NB4 (cell line): ENCODE measurements around the gene TOR2A.

Experiments used
- POLR2A ChIP-seq: IDR thresholded peaks from 2 replicates; pipeline ENCODE4 v1.6.1; 2011; ENCODE audit warnings: mild to moderate bottlenecking; ENCODE audit not compliant: insufficient read length; ENCODE audit errors: extremely low read depth
- TF ChIP-seq, protein P1 (sequence below): IDR thresholded peaks from one replicate; pipeline ENCODE4 v1.5.1; 2012; ENCODE audit warnings: low read depth, low read length

DNA sequence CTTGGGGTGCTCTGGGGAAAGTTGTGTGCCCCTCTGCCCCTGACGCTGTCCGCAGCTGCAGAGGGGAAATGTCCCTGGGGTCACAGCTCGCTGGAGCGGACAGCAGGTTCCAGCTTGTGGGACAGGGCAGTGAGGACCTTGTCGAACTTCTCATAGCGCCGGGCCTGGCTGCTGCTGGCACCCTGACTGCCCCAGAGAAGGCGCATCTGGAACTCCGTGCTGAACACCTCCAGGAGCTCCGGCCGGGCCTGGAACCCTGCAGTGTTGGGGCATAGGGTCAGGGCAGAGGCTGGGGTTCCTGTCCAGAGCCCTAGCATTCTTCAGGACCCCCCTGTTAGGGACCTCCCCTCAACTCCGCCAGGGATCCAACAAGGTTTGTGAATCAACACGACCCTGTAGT, 3.6 kb upstream of the TOR2A start:
- TF ChIP-seq, protein P1, sequence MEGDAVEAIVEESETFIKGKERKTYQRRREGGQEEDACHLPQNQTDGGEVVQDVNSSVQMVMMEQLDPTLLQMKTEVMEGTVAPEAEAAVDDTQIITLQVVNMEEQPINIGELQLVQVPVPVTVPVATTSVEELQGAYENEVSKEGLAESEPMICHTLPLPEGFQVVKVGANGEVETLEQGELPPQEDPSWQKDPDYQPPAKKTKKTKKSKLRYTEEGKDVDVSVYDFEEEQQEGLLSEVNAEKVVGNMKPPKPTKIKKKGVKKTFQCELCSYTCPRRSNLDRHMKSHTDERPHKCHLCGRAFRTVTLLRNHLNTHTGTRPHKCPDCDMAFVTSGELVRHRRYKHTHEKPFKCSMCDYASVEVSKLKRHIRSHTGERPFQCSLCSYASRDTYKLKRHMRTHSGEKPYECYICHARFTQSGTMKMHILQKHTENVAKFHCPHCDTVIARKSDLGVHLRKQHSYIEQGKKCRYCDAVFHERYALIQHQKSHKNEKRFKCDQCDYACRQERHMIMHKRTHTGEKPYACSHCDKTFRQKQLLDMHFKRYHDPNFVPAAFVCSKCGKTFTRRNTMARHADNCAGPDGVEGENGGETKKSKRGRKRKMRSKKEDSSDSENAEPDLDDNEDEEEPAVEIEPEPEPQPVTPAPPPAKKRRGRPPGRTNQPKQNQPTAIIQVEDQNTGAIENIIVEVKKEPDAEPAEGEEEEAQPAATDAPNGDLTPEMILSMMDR, result no peak
- no peak for TF ChIP-seq POLR2A
